HG03460 (cell line): ENCODE results near the gene TSPO.

Experiments
- ATAC-seq: cut with Tn5 transposase; IDR thresholded peaks from one replicate; pipeline ENCODE4 v1.9.1; 2021; ENCODE audit not compliant: unreplicated experiment

TSPO gene

DNA sequence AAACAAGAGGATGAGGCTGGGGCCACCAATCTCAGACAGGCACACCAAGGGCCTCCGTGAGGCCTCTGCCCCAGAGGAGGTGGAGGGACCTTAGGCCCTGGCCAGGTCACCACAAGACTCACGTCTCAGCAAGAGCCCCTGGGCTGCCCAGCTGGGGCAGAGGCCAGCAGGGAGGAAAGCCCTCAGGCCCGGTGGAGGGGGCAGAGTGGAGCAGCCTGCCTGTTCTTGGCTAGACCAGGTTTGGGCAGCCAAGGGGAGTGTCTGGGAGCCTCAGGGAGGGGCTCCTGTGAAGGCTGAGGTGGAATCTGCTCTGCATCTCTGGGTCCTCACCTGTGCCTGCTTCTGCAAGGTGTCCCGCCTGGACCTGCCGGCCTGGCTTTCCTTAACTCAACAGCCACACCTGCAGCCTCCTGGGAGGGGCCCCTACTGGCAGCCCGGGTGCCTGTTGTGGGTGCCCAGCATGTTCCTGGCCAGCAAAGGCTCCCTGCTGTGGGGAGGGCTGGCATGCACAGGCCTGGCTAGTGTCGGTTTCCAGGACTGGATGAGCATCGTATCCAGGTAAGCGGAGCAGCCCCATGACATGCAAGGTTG, 23.7 kb downstream of the TSPO start:
- ATAC-seq = no peak

DNA sequence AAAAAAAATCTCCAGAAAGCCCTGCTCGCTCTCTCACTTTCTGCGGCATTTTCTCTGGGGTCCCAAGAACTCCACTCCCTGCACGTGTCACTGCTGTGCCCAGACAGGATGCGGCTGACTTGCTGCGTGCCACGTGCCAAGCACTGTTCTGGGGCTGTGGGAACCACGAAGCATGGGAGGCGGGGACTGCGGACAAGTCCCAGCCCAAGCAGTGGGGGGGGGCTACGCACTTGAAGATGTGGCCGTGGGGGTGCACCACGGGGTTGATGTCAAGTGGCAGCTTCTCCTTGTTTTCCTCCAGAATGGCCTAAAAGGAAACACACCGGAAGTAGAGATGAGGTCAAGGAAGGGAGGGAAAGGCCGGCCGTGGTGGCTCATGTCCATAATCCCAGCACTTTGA, 24.7 kb downstream of the TSPO start:
- ATAC-seq = no peak

DNA sequence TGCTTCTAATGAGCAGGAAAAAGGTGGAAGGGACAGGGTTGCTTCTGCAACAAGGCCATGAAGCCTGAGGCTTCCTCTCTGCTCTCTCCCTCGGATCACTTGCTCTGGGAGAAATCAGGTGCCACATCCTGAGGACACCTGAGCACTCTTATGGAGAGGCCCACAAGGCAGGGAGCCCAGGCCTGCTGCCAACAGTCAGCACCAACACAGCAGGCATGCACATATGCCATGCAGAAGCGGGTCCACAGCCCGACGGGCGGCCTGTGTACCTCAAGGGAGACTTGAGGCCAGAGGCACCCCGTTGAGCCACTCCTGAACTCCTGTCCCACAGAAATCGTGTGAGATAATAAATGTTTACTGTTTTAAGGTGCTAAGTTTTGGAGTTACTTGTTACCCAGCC, 26.1 kb downstream of the TSPO start:
- no peak for ATAC-seq

DNA sequence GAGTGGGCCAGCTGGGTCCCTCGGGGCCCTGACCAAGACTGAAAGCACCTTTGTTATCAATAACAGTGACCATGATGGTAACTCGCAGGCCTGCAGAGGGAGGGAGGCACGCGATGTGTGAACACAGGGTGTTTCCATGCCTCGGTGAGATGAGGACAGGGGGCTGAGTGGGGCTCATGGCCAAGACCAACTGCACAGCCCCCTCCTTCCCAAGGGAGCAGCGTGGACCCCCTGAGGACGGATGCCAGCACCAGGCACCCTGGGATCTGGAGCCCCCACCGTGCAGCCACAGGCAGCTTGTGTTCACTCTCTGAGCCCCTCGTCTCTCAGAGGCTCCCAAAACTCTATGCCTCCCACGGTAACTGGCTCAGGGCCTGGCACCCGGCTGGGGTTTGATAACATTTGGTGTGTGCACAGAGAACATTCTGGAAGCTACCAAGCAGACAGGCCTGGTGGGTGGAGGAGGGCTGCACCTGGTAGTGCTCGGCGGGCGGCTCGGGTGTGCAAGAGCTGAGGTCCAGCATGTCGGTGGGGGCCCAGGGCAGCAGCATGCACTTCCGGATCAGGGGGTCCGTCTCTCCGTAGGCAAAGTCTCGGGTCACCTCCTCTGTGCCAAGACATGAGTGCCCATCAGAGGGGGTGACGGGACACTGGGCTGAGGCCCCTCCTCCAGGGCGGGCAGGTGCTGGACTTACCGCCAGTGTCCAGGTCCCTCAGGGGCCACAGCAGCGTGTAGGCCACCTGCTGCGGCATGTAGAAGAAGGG, 28.0 kb downstream of the TSPO start:
- no peak for ATAC-seq

DNA sequence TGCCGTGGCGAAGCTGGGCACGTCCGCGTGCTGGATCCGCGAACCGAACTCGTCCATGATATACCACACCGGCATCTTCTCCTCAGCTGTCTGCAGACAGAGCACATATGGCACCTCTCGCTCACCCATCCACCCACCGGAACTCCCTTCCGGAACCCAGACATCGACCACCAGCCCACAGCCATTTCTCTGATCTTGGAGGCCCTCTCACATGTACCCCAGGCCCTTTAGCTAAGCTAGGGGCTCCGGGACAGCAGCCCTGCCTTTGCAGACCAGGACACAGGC, 28.5 kb downstream of the TSPO start:
- ATAC-seq = no peak

DNA sequence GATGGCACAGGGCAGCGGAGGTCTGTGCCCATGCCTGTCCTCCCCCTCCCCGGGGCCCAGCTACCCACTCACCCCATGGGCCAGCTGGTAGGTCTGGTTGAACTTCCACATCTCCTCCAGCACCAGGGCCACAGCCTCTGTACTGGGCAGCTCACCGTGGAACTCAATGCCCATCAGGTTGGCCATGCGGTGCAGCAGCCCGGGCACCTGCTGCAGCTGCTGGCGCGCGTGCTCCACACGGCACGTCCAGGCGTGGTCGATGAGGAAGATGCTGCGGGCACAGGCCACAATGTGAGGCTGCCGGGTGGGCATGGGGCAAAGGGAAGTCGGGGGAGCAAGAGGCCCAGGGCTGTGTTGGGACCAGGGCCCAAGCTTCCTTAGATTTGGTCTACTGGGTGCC, 29.3 kb downstream of the TSPO start:
- no peak for ATAC-seq

DNA sequence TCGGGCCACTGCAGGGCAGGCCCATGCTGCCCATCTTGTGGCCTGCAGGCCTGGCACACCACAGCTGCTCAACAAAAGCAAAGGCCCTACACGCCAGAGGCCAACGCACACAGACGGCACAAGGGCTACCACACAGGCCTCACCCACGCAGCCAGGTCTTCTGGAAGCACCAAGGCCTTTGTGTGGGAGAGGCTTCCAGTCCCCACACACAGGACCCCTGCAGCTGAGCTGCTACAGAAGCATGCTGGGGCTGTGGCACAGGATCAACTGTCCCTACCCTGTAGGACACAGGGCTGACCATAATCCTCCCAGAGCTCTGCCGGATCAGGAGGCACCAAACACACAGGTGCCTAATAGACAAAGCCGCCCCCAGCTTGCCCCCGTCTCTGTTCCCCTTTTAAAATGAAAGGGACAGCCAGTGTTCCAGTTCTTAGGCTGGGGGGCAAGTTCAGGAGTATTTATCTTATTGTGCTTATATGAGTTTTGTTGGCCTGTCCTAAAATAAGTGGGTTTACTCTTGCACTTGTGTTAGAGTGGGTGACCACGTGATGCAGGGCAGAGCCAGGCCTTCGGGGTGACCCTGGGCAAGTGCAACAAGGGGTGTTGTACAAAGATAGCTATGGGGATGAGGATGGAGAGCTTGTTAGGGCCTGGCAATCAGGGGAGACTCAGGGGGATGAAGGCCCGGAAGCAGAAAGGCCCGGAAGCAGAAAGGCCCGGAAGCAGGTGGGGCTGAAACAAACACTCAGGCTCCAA, 30.1 kb downstream of the TSPO start:
- ATAC-seq = no peak

DNA sequence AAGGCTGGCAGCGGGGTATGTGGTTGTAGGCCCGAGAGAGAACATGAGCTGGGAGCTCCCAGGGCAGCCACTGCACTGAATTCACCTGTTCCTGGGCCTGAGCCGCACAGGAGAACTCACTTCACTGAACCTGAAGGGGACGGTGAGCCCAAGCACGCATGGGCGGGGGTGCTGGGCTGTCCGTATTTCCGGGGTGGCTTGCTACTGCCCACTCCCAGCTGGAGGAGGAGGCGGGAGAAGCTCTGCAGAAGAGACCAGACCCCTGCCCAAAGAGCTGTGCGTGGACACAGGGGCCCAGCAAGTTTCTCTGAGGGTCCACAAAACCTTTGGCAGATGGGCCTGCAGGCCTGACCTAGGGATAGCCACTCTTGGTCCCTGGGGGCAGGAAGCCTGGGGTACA, 30.8 kb downstream of the TSPO start:
- no peak for ATAC-seq

DNA sequence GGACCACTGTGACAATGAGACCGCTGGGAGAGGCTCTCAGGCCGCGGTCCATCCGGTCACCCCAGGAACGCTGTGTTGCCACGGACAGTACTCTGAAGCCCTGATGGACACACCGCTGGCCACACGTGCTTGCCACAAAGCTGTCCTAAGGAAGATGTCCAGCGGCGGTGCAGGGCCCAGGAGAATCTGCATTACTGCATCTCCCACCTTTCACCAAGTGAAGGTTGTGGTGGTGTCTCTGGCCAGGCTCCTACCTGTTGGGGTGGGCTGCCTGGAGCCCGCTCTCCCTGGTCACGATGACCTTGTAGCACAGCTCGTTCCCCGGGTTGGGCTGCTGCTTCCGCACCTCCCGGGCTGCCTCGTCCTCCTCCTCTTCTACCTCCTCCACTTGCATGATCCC, 31.4 kb downstream of the TSPO start:
- no peak for ATAC-seq

DNA sequence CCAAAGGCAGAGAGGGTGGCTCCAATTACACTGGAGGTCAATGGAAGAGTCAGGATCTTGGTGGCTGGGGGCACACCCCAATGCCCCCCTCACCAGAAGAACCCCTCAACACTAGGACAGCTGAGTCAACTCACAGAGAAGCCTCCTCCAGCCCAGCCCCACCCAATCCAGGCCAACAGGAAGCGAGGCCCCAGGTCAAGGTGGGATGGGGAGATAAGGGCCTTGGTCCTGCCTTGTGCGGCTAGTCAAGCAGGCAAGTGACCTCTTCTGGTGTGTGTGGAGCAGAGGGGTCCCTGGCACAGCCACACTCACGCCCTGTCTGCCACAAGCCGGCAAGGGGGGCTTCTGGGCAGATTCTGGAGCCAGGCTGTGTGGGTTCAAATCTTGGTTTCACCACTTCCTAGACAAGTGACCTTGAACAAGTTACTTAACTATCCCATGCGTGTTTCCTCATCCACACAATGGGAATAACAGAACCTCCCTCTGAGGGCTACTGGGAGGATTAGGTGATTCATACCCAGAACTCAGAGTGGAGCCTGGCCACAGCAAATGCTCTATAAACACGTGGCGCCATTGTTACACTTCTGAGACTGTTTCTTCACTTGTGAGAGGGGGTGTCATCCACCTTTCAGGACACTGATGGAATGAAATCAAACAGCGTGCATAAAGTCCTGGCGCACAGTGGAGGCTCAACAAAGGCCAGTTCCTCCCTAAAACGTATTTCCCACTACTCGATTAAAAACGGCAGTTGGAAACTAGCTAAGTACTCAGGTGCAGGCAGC, 32.3 kb downstream of the TSPO start:
- ATAC-seq = no peak

DNA sequence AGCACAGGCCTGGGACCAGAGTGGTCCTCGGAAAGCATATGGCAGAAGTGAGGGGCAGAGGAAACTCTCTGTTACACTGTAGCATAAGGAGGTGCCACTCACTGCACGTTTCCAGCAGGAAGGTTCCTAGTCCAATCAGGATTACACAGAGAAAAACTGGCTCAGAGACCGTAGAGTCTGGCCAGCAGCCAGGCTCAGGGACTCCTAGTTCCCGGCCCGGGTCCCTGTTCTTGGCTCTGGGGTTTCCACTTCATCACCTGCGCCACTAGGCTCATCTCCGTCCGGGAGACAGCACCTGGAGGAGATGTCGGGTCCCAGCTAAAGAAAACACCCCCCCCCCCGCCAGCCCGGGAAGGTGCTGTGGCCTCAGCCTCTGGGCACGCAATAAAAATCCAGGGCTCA, 34.5 kb downstream of the TSPO start:
- no peak for ATAC-seq

DNA sequence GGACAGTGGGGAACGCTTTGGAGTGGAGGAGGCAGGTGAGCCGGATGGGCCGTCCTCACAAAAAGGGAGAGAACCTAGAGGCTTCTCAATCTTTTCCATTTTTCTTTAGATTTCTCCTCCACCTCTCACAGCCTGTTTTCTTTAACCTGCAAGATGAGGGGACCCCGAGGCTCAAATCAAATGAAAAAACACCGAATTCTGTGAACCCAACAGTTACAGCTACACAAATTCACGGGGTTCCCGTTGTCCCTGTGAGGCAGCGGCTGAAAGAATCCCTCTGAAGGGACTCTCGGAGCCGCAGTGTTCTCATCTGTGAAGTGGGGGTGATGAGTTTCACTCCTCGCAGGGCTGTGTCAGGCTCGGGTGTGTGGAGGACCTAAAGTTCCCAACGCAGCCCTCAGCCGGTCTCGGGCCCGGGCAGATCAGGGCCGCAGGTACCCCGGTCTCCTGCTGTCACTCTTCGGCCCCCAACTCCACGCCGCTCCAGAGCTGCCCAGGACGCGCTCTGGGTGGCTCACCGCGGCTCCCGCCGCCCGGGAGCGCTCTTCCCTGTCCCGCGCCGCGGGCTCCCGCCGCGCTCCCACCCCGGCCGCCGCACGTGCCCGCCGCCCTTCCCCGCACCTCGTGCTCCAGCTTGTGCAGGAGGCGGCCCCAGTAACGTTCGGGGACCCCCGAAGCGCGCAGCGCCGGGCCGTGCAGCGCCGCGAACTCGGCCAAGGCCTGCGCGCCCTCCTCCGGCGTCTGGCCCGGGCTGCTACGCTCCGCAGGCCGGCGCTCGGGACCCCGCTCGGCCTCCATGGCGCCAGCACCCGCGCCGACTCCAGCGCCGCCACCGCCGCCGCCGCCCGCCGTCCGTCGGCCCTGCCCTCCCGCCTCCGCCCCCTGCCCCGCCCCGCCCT, 35.2 kb downstream of the TSPO start, which contains the start of gene TTLL12:
TTLL12 (minus strand) TSS at position 863 of the 899 bp plus-strand sequence; CDS start at position 798, 65 bp downstream.
- ATAC-seq = peak; percentile 35

DNA sequence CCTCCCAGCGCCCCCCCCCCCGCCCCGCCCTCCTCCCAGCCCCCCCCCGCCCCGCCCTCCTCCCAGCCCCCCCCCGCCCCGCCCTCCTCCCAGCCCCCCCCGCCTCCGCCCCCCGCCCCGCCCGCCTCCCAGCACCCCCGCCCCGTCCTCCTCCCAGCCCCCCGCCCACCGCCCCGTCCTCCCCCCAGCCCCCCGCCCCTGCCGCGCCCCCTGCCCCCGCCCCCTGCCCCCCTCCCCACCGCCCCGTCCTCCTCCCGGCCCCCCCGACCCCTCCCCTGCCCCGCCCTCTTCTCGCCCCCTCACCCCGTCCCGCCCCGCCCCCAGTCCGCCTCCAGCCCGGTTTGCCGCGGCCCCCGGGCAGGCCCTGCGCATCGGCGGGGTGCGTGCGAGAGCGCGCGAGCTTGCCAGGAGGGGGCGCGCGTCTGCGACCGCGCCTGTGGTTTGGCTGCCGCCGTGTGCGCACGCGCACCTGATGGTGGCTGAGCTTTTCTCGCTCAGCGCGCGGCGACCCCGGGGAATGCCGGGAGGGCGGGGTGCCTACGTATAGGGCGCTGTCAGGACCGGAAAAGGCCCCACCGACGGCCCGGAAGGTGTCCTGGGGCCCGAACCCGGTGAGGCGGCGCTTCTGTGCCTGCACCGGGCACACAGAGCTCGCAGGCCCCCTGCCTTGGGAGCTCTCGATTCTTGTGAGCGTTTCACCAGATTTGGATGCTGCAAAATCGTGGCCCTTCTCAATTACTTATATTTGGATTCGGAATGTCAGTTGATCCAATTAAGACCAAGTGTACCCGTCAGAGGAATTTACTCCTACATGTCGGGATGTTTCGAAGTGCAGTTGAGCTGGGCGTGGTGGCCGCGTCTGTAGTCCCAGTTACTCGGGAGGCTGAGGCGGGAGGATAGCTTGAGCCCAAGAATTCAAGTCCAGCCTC, 36.1 kb downstream of the TSPO start:
- peak; percentile 80 for ATAC-seq

DNA sequence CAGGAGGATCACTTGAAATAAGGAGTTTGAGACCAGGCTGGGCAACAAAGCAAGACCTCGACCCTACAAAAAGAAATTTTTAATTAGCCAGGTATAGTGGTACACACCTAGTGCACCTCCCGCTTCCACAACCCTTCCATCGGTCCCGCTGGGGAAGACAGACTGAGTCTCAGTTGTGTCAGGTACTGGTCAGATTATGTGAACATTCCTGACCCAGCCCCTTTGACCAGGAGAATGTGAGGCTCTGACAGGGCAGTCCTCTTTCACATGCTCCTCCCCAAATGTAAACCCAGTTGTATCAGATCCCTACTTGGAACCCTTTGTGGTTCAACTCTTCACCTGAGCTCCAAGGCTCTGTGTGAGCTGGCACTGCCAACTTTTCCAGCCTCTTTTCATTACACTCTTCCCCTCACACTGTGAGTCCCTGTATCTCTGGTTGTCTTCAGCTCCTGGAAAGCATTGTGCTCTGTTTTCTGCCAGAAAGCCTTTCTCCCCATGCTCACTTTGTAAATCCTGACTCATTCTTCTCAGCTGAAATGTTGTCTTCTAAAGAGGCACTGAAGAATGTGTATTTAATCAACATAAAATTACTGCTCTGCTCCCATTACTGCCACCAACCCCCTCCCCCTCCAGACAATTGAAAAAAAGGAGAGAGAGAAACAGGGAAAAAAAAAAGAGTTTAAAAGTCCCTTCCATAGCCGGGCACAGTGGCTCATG, 37.6 kb downstream of the TSPO start:
- ATAC-seq = no peak

DNA sequence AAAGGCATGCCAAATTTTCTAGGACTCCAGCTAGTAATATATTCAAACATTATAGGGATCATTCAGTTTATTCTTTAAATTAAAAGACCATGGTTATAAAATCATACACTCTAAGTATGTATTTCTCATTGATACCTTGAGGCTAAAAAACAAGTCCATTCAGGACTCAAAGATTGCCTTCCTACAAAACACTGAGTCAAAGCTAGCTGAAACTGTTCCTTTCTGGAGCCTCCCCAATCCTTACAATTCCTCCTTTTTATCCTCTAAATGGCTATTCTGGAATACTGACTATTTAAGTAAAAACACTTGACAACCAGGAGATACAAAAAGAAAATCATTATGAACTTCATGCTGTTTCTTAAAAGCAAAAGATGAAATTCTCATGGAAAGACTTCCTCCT, 40.5 kb downstream of the TSPO start:
- ATAC-seq = no peak

DNA sequence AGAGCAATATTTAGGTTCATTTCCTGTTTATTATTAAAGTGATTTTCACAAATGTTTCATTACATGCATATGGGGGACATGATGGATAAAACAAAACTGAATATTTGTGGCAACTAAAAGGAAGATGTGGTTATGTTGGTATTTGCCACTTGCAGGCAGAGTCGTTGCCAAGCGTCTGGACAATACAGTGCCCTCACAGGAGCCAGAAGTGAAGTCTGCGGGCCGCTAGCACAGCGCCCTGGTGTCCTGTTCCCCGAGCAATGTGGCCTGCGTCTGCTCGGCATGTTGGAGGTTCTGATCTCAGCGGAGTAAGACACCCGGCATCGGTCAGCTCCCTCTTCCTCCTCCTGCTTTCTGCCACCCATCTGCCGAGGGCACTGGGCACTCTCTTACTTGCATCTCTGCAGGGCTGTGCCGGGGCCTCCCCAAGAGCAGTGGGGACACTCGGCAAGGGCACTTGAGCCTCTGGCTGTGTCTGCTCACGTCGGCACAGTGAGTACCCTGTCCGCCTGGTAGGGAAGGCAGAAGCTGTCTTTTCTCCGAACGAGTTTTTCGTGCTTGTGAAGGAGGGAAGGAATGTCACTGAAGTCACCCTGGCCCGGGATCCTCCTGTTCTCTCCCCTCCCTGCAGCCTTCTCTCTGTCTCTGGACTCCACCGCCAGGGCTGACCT, 46.0 kb downstream of the TSPO start:
- ATAC-seq = no peak

DNA sequence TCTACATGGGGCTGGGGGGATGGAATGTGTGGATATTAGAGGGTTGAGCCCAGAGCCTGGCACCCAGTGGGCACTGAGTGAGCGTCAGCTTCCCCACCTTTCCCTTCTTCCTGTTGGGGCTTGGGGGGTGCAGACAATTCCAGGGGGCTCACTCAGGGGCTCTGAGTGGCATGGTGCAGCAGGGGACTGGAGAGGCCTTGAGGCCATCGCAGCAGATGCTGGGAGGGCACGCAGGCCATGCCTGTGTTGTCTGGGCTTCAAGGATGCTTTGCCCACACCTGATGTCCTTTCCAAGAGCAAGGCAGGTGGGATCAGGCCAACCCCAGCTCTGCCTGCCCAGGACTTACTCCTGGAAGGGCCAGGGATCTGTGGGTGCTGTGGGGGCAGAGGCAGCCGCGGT, 46.8 kb downstream of the TSPO start:
- no peak for ATAC-seq

DNA sequence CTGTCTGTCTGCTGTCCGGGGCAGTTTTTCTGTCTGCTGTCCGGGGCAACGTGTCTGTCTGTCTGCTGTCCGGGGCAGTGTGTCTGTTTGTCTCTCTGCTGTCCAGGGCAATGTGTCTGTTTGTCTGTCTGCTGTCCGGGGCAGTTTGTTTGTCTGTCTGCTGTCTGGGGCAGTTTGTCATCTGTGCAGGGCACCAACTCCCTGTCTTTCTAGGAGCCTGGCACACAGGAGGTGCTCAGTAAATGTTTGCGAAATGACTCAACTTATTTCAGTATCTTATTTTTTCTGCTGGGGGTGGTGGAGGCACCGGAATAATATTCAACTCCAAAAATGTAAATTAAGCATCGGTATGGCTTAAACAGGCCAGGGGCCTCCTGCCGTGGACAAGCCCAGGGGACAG, 47.6 kb downstream of the TSPO start:
- no peak for ATAC-seq
